ENCODE measurements around the gene PIGN. TPM values are rescaled to one million over a fixed set of nuclear protein-coding genes. Genes with fewer than 3 reads are reported as not detected.

Gene PIGN
- 10 to 100 TPM; 29.0 to 29.4 TPM for total RNA-seq

- POLR2A ChIA-PET, result interaction anchor here (1.4 to 1.7 kb wide), 2 partner anchors 10 to 337 kb away, joined by 3 to 10 read pairs; no protein-coding TSS in a partner anchor
- peaks cover 43% of the 10 kb centered on the region for H3K4me1 Mint-ChIP-seq
- intact Hi-C loops (cut with DNase I, micrococcal nuclease), result loop anchor here (1.0 to 5.0 kb wide), 12 partner anchors 62 to 1235 kb away; partner anchors contain the start of genes PHLPP1 (in 2 of the 2), KDSR (in 1 of the 2), RNF152 (in 1 of the 2) and TNFRSF11A (in 1 of the 2)
- no peaks in the 10 kb centered on the region for H3K9me3 Mint-ChIP-seq (ENCODE audit: low read depth)
- DNase-seq (peak; percentile 97), ATAC-seq (peak; percentile 94)
- peak within 1 kb of the TSS; percentile 98 for H3K4me3 Mint-ChIP-seq
- no peaks in the 10 kb centered on the region for H3K27me3 Mint-ChIP-seq
- peak within 1 kb of the TSS; percentile 96 for H3K27ac Mint-ChIP-seq
- CTCF ChIA-PET, result interaction anchor here (0.6 to 10.0 kb wide), 10 partner anchors 10 to 871 kb away, joined by 3 to 125 read pairs (median 4); no protein-coding TSS in a partner anchor
- peaks cover 15% of the 10 kb centered on the region for H3K36me3 Mint-ChIP-seq (ENCODE audit: low read depth)
Measured at GRCh38 chr18:62186774-62187542, at the start of gene PIGN, which contains the start of gene RELCH. Gene PIGN, minus strand, starts transcription at chr18:62187056. Its CDS starts 25,703 bp downstream, at chr18:62161353. Gene RELCH, plus strand, starts transcription at chr18:62187255. Its CDS starts 251 bp downstream, at chr18:62187506.

GRCh38 chr18:62236252-62236651 lies 49.4 kb upstream of the PIGN start:
- peaks cover 7% of the 10 kb centered on the region for H3K4me1 Mint-ChIP-seq
- H3K27ac Mint-ChIP-seq, result no peak overlapping the region
- H3K27me3 Mint-ChIP-seq, result no peaks in the 10 kb centered on the region
- H3K9me3 Mint-ChIP-seq (ENCODE audit: low read depth), result no peaks in the 10 kb centered on the region
- ATAC-seq (no peak), DNase-seq (no peak)
- peaks cover 23% of the 10 kb centered on the region for H3K36me3 Mint-ChIP-seq (ENCODE audit: low read depth)
- POLR2A ChIA-PET, result no interaction called here
- intact Hi-C loops (cut with DNase I, micrococcal nuclease), result no loop called here
- no peak overlapping the region for H3K4me3 Mint-ChIP-seq
- CTCF ChIA-PET, result interaction anchor here (7.0 kb wide), 1 partner anchor 13 kb away, joined by 38 read pairs; no protein-coding TSS in a partner anchor

GRCh38 chr18:62226047-62226446 lies 39.2 kb upstream of the PIGN start:
- POLR2A ChIA-PET, result no interaction called here
- peaks cover 4% of the 10 kb centered on the region for H3K9me3 Mint-ChIP-seq (ENCODE audit: low read depth)
- no peak overlapping the region for H3K27ac Mint-ChIP-seq
- no peak overlapping the region for H3K4me3 Mint-ChIP-seq
- H3K36me3 Mint-ChIP-seq (ENCODE audit: low read depth), result peaks cover 44% of the 10 kb centered on the region
- intact Hi-C loops (cut with DNase I, micrococcal nuclease), result no loop called here
- no peak for DNase-seq
- CTCF ChIA-PET, result interaction anchor here (1.4 to 2.4 kb wide), 2 partner anchors 24 to 29 kb away, joined by 6 to 18 read pairs; no protein-coding TSS in a partner anchor
- no peaks in the 10 kb centered on the region for H3K27me3 Mint-ChIP-seq
- no peak for ATAC-seq
- no peaks in the 10 kb centered on the region for H3K4me1 Mint-ChIP-seq

GRCh38 chr18:62224229-62224628 lies 37.4 kb upstream of the PIGN start:
- ChIA-PET POLR2A (no interaction called here), CTCF (no interaction called here)
- peaks cover 3% of the 10 kb centered on the region for H3K4me1 Mint-ChIP-seq
- intact Hi-C loops (cut with DNase I, micrococcal nuclease), result no loop called here
- no peak overlapping the region for H3K4me3 Mint-ChIP-seq
- H3K27me3 Mint-ChIP-seq, result no peaks in the 10 kb centered on the region
- H3K36me3 Mint-ChIP-seq (ENCODE audit: low read depth), result peaks cover 40% of the 10 kb centered on the region
- no peak overlapping the region for H3K27ac Mint-ChIP-seq
- ATAC-seq (no peak), DNase-seq (no peak)
- peaks cover 4% of the 10 kb centered on the region for H3K9me3 Mint-ChIP-seq (ENCODE audit: low read depth)

GRCh38 chr18:62214790-62215189 lies 27.9 kb upstream of the PIGN start:
- DNase-seq (no peak), ATAC-seq (no peak)
- ChIA-PET POLR2A (no interaction called here), CTCF (interaction anchor here (1.2 to 1.6 kb wide), 3 partner anchors 11 to 34 kb away, joined by 4 to 9 read pairs (median 4); no protein-coding TSS in a partner anchor)
- Mint-ChIP-seq H3K4me3 (no peak overlapping the region), H3K36me3 (ENCODE audit: low read depth) (peaks cover 30% of the 10 kb centered on the region), H3K27ac (no peak overlapping the region), H3K9me3 (ENCODE audit: low read depth) (peaks cover 3% of the 10 kb centered on the region), H3K4me1 (peaks cover 22% of the 10 kb centered on the region), H3K27me3 (no peaks in the 10 kb centered on the region)
- intact Hi-C loops (cut with DNase I, micrococcal nuclease), result no loop called here

GRCh38 chr18:62211325-62211828 lies 24.5 kb upstream of the PIGN start:
- intact Hi-C loops (cut with DNase I, micrococcal nuclease), result no loop called here
- ChIA-PET CTCF (interaction anchor here (2.6 kb wide), 1 partner anchor 11 kb away, joined by 5 read pairs; no protein-coding TSS in a partner anchor), POLR2A (no interaction called here)
- H3K4me3 Mint-ChIP-seq, result no peak overlapping the region
- no peak for ATAC-seq
- H3K9me3 Mint-ChIP-seq (ENCODE audit: low read depth), result peaks cover 3% of the 10 kb centered on the region
- no peak overlapping the region for H3K27ac Mint-ChIP-seq
- H3K27me3 Mint-ChIP-seq, result no peaks in the 10 kb centered on the region
- H3K4me1 Mint-ChIP-seq, result peaks cover 31% of the 10 kb centered on the region
- no peak for DNase-seq
- H3K36me3 Mint-ChIP-seq (ENCODE audit: low read depth), result peaks cover 24% of the 10 kb centered on the region

- Mint-ChIP-seq H3K27ac (no peak overlapping the region), H3K4me1 (peaks cover 31% of the 10 kb centered on the region), H3K4me3 (no peak overlapping the region), H3K36me3 (ENCODE audit: low read depth) (peaks cover 21% of the 10 kb centered on the region), H3K27me3 (no peaks in the 10 kb centered on the region), H3K9me3 (ENCODE audit: low read depth) (peaks cover 3% of the 10 kb centered on the region)
- CTCF ChIA-PET, result interaction anchor here (0.6 to 2.6 kb wide), 2 partner anchors 10 to 1222 kb away, joined by 4 to 5 read pairs; no protein-coding TSS in a partner anchor
- ATAC-seq (no peak), DNase-seq (no peak)
- POLR2A ChIA-PET, result no interaction called here
- intact Hi-C loops (cut with DNase I, micrococcal nuclease), result no loop called here
Measured at GRCh38 chr18:62210138-62210537, 23.3 kb upstream of the PIGN start.

GRCh38 chr18:62209046-62209445 lies 22.2 kb upstream of the PIGN start:
- ChIA-PET POLR2A (no interaction called here), CTCF (interaction anchor here (1.4 to 2.6 kb wide), 4 partner anchors 9 to 41 kb away, joined by 4 to 10 read pairs (median 4); no protein-coding TSS in a partner anchor)
- no peak for ATAC-seq
- peaks cover 33% of the 10 kb centered on the region for H3K4me1 Mint-ChIP-seq
- DNase-seq, result no peak
- H3K9me3 Mint-ChIP-seq (ENCODE audit: low read depth), result peaks cover 3% of the 10 kb centered on the region
- no peak overlapping the region for H3K27ac Mint-ChIP-seq
- H3K36me3 Mint-ChIP-seq (ENCODE audit: low read depth), result peaks cover 17% of the 10 kb centered on the region
- intact Hi-C loops (cut with DNase I, micrococcal nuclease), result no loop called here
- H3K4me3 Mint-ChIP-seq, result no peak overlapping the region
- H3K27me3 Mint-ChIP-seq, result no peaks in the 10 kb centered on the region

GRCh38 chr18:62206593-62206992 lies 19.7 kb upstream of the PIGN start:
- Mint-ChIP-seq H3K4me3 (no peak overlapping the region), H3K36me3 (ENCODE audit: low read depth) (peaks cover 5% of the 10 kb centered on the region), H3K4me1 (peaks cover 35% of the 10 kb centered on the region), H3K9me3 (ENCODE audit: low read depth) (peaks cover 3% of the 10 kb centered on the region), H3K27ac (no peak overlapping the region), H3K27me3 (no peaks in the 10 kb centered on the region)
- ATAC-seq (no peak), DNase-seq (no peak)
- intact Hi-C loops (cut with DNase I, micrococcal nuclease), result no loop called here
- POLR2A ChIA-PET, result no interaction called here
- CTCF ChIA-PET, result no interaction called here

GRCh38 chr18:62205824-62206223 lies 19.0 kb upstream of the PIGN start:
- no peak overlapping the region for H3K27ac Mint-ChIP-seq
- ChIA-PET CTCF (no interaction called here), POLR2A (no interaction called here)
- peaks cover 5% of the 10 kb centered on the region for H3K36me3 Mint-ChIP-seq (ENCODE audit: low read depth)
- H3K27me3 Mint-ChIP-seq, result no peaks in the 10 kb centered on the region
- no peak overlapping the region for H3K4me3 Mint-ChIP-seq
- peaks cover 3% of the 10 kb centered on the region for H3K9me3 Mint-ChIP-seq (ENCODE audit: low read depth)
- DNase-seq (no peak), ATAC-seq (no peak)
- H3K4me1 Mint-ChIP-seq, result peaks cover 35% of the 10 kb centered on the region
- intact Hi-C loops (cut with DNase I, micrococcal nuclease), result no loop called here

GRCh38 chr18:62201870-62202269 lies 15.0 kb upstream of the PIGN start:
- H3K4me3 Mint-ChIP-seq, result no peak overlapping the region
- intact Hi-C loops (cut with DNase I, micrococcal nuclease), result no loop called here
- H3K4me1 Mint-ChIP-seq, result peaks cover 38% of the 10 kb centered on the region
- ATAC-seq (no peak), DNase-seq (no peak)
- ChIA-PET POLR2A (no interaction called here), CTCF (interaction anchor here (1.0 to 1.5 kb wide), 3 partner anchors 9 to 47 kb away, joined by 3 to 5 read pairs (median 4); partner anchors contain the start of genes PIGN and RELCH)
- no peak overlapping the region for H3K27ac Mint-ChIP-seq
- no peaks in the 10 kb centered on the region for H3K36me3 Mint-ChIP-seq (ENCODE audit: low read depth)
- no peaks in the 10 kb centered on the region for H3K27me3 Mint-ChIP-seq
- no peaks in the 10 kb centered on the region for H3K9me3 Mint-ChIP-seq (ENCODE audit: low read depth)

All from activated CD4-positive, alpha-beta T cell treated with anti-CD3 and anti-CD28 coated beads for 36 hours (primary cell).